Limb (tissue), 2 donors: Measurements from ENCODE around the gene ZNF175.
A peak's percentile ranks its signal among the peaks of the same experiment; 100 is the strongest.

ENCODE experiments used
- DNase-seq, 2 donors: peaks; one replicate each; pipeline ENCODE4 v3.0.0-alpha.2; 2016; ENCODE audit errors: extremely low spot score in 2 of 2

The ZNF175 gene

DNA sequence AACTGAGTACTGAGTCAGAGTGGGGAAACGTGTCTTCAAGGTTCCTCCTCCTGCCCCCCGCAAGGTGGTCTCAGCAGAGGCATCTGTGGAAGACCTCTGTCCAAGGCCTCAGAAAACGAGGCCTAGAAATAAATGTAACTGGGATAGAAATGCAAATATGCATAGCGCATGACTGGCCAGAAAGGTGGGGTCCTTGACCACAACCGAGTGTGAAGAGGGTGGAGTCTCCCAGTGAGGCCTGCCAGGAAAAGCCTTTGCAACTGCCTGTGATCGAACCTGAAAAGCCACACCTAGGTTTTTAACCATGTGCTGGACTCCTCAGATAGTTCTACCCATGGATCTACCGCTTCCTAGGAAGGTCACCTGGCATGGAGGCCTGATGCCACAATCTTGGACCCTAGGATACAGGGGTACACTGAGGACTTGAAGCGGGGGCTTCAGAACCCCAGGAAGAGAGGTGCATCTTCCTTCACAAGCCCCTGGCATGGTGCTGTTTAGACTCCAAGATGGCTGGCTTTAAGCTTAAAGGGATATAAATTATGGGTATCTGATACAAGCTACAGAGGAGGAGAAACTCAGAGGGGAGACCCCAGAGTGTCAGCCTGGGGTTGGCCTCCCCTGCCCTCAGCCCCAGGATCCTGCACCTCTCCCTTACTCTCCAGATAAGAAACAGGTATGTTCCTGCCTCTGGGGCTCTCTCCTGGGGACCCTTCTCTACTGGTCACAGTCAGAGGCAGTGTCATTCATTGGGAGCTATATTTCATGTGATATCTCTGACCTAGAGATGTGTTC is 21.4 kb upstream of the ZNF175 start:
- DNase-seq = no peak

- DNase-seq = no peak
Measured at GRCh38 chr19:51550848-51551672, 20.0 kb upstream of the ZNF175 start.

DNA sequence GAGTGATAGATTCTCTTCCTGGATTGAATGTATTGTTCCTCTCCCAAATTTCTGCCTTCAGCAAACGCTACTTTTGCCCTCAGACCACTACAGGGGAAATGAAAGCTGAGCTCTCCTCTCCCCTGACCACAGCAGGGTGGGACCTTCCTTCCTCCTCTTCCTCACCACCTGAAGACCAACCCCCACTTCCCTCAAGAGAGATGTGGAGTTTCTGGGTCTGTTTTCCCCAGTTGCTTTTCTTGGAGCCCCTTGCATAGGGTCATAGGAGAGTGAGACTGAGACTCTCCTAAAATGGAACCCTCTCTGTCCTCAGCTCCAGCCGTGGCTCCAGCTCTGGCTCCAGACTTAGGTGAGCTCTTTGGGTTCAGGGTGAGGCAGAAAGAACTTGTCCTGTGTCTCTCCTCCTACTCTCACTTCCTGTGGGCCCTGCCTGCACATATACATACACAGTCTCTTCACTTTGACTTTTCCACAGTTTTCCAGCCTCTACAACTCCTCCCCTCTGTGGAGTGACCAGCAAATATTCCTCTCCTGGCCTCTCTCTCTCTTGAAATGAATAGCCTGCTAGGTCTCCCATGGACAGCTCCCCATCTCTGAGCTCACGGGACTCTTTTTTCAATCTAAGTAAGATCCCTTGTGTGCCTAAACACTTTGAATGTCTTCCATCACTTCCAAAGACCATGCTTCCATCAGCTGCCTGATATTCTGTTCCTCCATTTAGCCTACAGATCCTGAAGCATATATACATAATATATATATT is 19.2 kb upstream of the ZNF175 start:
- DNase-seq = no peak

DNA sequence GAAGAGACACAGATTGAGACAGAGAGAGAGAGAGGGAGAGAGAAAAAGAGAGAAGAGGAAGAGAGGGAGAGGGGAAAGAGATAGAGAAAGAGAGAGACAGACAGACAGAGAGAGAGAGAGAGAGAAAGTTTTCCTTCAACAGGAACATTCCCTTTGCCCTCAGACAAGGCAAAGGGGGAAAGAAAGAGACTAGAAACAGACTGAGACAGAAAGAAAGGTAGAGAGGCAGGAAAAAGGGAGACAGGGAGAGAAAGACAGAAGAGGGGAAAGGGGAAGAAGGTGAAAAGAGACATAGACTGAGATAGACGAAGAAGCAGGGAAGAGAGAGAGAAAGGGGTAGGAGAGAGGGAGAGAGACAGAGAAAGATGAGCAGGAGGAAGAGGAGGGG is 18.5 kb upstream of the ZNF175 start:
- DNase-seq = no peak

DNA sequence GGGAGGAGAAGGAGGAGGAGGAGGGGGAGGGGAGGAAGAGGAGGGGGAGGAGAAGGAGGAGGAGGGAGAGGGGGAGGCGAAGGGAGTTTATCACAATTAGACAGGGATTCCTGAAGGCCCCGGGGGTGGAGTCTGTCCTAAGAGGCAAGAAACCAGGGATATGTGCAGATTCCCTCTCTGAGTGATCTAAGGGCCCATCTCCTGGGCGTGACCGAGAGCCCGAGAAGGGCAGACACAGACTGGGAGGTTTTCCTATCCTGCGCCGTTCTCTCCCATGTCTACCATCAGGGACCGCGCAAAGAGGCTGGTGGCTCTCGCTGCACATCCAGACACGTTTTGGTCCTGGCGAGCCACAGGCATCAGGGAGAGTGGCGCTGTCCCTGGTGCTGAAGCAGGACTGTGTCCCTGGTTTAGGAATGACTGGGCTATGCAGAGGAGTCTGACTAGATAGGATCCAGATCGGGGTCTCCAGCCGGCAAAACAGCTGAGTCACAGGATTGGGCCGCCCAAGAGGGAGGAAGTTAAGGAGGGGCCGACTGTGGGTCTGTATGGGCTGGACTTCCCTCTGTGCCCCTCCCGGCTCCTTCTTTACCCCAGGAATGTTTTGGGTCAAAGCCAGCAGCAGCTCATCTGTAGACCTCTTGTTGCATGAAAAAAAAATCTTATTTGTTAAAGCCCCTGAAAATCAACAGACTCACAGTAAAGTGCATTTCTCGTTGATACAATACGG is 17.9 kb upstream of the ZNF175 start:
- peak; percentile 60 to 85 for DNase-seq

DNA sequence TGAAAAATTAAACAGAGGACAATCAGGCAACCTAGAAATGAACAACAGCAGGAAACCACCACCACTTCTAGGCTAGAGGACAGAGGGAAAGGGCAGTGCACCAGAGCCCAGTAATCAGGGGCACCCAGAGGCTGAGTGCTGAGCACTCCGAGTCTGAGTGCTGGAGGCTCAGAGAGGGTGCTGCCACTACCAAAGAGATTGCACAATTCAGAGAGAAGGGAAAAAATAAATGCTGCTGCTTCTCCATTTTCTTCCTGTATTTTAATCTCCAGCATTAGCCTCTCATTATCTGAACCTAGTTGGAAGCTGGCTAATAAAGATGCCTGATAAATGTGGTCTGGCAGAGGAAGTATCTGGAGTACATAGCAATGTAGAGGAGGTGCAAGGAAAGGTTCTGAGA is 11.8 kb upstream of the ZNF175 start:
- no peak for DNase-seq

- DNase-seq = no peak
Measured at GRCh38 chr19:51560339-51560738, 10.7 kb upstream of the ZNF175 start.

- no peak for DNase-seq
Measured at GRCh38 chr19:51564791-51565190, 6.3 kb upstream of the ZNF175 start.

DNA sequence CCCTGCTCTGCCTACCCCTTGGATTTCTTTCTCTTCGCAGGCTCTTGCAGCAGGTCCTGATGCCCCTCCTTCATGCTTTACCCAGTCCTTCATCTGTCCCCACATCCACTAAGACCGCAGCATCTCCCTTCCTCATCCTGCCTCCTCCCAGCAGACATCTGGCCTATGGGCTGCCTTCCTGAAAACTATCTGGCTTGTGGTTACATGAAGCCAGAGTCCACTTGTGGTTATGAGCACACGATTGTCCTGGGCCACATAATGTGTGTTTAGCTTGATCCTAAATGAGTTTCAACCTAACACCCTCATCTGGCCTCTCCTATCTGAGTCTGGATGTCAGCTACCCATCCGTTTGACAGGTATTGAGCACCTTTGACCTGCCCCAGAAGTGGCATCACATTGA is 5.5 kb upstream of the ZNF175 start:
- no peak for DNase-seq

GRCh38 chr19:51566489-51567100 is 4.5 kb upstream of the ZNF175 start:
- DNase-seq = no peak

GRCh38 chr19:51567583-51567982 is 3.5 kb upstream of the ZNF175 start:
- no peak for DNase-seq

DNA sequence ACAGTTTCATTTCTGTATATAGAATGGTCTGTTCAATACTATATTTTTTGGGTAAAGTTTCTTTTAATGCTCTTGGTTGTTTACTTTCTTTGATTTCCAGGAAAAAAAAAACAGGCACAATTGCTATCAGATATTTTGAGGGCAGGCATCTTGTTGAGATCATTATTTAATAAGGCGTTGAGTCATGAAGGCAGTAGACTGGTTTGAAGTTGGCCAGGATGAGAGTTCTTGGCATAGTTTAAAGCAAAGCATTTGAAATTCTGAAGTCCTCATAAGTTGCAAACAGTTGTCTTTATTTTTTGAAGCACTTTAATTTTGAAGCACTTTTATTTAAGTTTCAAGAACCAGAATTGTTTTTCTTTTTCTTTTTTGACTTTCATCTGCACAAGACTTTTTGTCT is 2.6 kb upstream of the ZNF175 start:
- DNase-seq = no peak

DNA sequence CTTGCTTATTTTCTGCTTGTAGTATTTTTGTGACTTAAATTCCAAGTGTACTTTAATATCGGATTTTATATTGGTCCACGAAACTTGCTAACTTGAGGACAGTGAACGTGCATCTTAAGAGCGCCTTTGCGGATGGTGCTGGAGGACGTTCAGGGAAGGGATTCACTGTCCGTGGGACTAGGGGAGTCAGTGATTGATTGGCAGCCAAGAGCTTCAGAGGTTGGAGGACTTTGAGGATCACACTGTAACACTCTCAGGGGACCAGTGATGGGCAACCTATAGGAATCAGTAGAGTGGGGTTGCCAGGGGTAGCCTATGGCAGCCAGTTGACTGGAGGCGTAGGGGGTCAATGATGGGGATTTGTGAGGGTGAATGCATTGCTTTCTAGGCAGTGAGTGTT is 516 bp downstream of the ZNF175 start:
- peak in 1 of 2 donors; percentile 1 for DNase-seq

DNA sequence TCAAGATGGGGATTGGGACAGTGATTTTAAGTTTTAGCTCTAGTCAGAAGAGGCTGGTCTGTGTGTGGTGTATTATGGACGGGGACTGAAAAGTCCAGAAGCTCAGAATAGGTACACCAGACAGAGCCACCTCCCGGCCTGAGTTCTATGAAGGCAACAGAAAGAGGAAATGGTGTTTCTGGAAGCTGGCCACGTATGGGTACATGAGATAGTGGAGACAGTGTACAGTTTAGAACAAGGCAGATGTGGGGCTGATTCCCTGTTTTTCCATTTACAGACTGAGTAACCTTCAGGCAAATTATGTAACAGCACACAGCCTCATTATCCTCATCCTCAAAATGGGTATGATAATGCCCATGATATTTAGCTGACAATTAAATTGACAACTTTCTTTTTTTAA is 1.3 kb downstream of the ZNF175 start:
- DNase-seq = no peak

GRCh38 chr19:51572908-51573307 is 1.8 kb downstream of the ZNF175 start:
- no peak for DNase-seq

DNA sequence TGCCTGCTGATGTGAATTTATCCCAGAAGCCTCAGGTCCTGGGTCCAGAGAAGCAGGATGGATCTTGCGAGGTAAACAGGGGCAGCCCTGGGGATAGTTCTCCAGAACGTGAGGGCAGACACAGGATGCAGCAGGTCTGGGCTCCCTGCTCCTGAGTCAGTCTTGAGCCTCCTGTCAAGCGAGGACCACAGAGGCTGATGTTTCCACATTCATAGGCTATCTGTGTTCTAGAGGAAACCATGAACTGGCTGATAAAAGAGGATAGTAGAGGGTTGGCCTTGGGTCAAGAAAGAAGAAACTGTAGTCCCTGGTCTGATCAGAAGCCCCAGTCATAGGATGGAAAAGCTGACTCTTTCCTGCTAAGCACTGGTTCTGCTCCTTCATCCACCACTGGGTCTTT is 2.2 kb downstream of the ZNF175 start:
- no peak for DNase-seq

DNA sequence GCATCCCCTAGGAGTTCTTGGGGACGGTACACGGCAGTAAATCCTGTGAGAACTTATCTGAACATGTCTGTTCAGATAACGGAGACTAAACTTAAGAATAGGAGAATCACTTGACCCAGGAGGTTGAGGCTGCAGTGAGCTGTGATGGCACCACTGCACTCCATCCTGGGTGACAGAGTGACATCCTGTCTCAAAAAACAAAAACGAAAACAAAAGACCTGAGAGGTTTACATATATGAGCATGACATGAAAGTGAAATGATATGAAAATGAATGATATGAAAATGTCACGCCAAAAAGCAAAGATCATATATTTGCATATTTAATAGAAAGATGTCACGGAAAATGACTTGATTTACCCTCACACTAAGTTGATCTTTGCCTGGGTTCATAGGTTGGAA is 5.8 kb downstream of the ZNF175 start:
- DNase-seq = no peak

GRCh38 chr19:51586103-51586728 is 15.1 kb downstream of the ZNF175 start:
- no peak for DNase-seq

- DNase-seq = no peak
Measured at GRCh38 chr19:51586799-51587198, 15.7 kb downstream of the ZNF175 start.
